K562 (cell line): Measurements from ENCODE around the gene KMT2C. TPM values are rescaled to one million over a fixed set of nuclear protein-coding genes. Genes with fewer than 3 reads are reported as not detected.

Experiments
- CTBP1 ChIP-seq: fragments of 450-650 bp; IDR thresholded peaks from 2 replicates; pipeline ENCODE4 v1.6.1; 2016; ENCODE audit warnings: borderline replicate concordance
- RBM14 ChIP-seq: fragments of 200-400 bp; formaldehyde crosslinking; IDR thresholded peaks from 2 replicates; pipeline ENCODE4 v1.6.1; 2018; ENCODE audit warnings: low read depth, mild to moderate bottlenecking, low read length, moderate library complexity, borderline replicate concordance; ENCODE audit not compliant: insufficient read depth
- RERE ChIP-seq: sonication (generic); formaldehyde crosslinking; IDR thresholded peaks from 2 replicates; pipeline ENCODE4 v1.8.0; 2023; ENCODE audit warnings: missing genetic modification reagents, mild to moderate bottlenecking, borderline replicate concordance
- TBL1XR1 ChIP-seq, 2 experiments: IDR thresholded peaks; 2 replicates each; pipeline ENCODE4 v1.6.1; 2012; ENCODE audit warnings: improper control_type of control experiment in 2 of 2, low read length in 2 of 2, mild to moderate bottlenecking in 1 of 2
- polyA plus RNA-seq, 8 experiments: library from polyadenylated mRNA; depleted of rRNA in 4 of 8; stranded (reverse) in 5 of 8; unstranded in 3 of 8; fragments of >200 nt; fragmentation: Nextera tagmentation in 2 of 8; fragmentation: Illumina TruSeq in 1 of 8; extraction: Ambion mirVana in 2 of 8; extraction: Trizol in 1 of 8; gene quantifications; 2 replicates each; pipeline versions ENCODE4 v1.2.1 to v1.2.3, GENCODE V29; 2011 to 2014; ENCODE audit warnings: inconsistent platforms in 1 of 8, missing spikeins in 1 of 8
- total RNA-seq, 7 experiments: library from RNA; depleted of rRNA in 6 of 7; stranded (reverse); fragments of >200 nt in 6 of 7; fragmentation: Illumina TruSeq in 2 of 7; extraction: Trizol in 2 of 7; gene quantifications; 2 replicates each; pipeline versions ENCODE4 v1.2.1 to v1.2.3, GENCODE V29; 2011 to 2021; ENCODE audit warnings: low replicate concordance in 1 of 7

The KMT2C gene
- total and polyA plus RNA-seq, 9 of the 15 experiments (the other 6 are each of a cell fraction or from before 2014, with no cell fraction given), result 4.9 to 67.8 (median 27.1) TPM

DNA sequence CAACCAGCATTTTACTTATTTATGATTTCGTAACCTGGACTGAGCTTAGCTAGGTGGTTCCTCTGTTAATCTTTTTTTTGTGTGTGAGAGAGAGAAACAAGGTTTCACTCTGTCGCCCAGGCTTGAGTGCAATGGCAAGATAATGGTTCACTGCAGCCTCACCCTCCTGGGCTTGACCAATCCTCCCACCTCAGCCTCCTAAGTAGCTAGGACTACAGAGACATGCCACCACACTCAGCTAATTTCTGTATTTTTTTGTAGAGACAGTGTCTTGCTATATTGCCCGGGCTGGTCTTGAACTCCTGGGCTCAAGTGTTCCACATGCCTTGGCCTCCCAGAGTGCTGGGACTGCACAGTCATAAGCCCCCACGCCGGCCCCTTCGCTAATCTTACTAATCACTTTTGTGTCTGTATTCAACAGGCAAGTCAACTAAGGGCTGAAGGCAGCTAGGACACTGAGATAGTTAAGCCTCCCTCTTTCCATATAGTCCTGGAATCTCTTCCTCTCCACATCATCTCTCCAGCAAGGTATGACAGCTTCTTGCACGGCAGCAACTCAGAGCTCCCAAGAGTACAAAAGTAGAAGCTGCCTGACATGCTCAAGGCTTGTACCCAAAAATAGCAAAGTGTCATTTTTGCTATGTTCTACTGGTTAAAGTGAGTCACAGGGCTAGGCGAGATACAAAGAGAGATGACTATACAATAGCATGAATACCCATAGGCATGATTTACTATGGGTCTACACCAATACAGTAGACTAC, 11.3 kb downstream of the KMT2C start (continued):
- no peak for TF ChIP-seq RBM14
- TF ChIP-seq CTBP1, result no peak
- TF ChIP-seq TBL1XR1 (IDR thresholded peaks at IDR 0.05; ENCODE audit: low read length in 2 of 2), result 0 out of 4 replicates have a peak, but pooled peaks of 1 of the 2 experiments have one; percentile 21
- TF ChIP-seq RERE (CRISPR knock-in tag), result no peak
